Ovary (tissue), 3 donors: ENCODE results near the gene FBXO28.

Source experiments
- CTCF ChIP-seq, 3 donors: fragments of 450-650 bp in 2 of 3; fragments of 200-600 bp in 1 of 3; IDR thresholded peaks; one replicate each; pipeline versions ENCODE4 v1.5.1 to v1.8.0; 2016 to 2022; ENCODE audit warnings: antibody characterized with exemption in 3 of 3, mild to moderate bottlenecking in 1 of 3
- EP300 ChIP-seq: sonication (generic); formaldehyde crosslinking; IDR thresholded peaks from one replicate; pipeline ENCODE4 v1.6.1; 2017; ENCODE audit warnings: antibody characterized with exemption
- POLR2A ChIP-seq: fragments of 450-650 bp; IDR thresholded peaks from one replicate; pipeline ENCODE4 v1.6.1; 2017; ENCODE audit warnings: antibody characterized with exemption, mild to moderate bottlenecking, moderate library complexity
- donor health status: DM: no; HTN: no; CAD: no.

DNA sequence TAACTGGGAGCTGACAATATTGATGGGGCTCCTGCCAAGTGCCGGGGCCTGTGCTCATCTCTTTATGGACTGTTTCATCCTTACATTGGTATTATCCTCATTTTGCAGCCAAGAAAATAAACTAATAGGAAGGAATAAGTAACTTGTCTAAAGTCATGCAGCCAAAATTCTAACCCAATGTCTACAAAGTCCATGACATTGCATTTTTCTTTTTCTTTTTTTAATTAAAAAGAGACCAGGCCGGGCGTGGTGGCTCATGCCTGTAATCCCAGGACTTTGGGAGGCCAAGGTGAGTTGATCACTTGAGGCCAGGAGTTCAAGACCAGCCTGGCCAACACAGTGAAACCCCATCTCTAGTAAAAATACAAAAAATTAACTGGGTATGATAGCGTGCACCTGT is 87.9 kb downstream of the FBXO28 start:
- TF ChIP-seq CTCF (IDR thresholded peaks at IDR 0.05) = no peak
- no peak for TF ChIP-seq EP300
- TF ChIP-seq POLR2A = no peak
